Mesendoderm (in vitro differentiated cells): ENCODE data around the gene SEZ6L. TPM values are rescaled to one million over a fixed set of nuclear protein-coding genes. Genes with fewer than 3 reads are reported as not detected.

Source experiments
- DNase-seq: peaks from one replicate; pipeline ENCODE4 v3.0.0; 2013
- H2AK5ac ChIP-seq: 2 replicates; pipeline ENCODE4 v1.6.1; 2013; ENCODE audit warnings: low read length, inconsistent platforms
- H2BK120ac ChIP-seq: 2 replicates; pipeline ENCODE4 v1.6.1; 2013; ENCODE audit warnings: low read depth, mild to moderate bottlenecking, low read length, moderate library complexity, mixed read lengths
- H2BK15ac ChIP-seq: replicated peaks from 2 replicates; pipeline ENCODE4 v1.6.1; 2013; ENCODE audit warnings: low read depth, mild to moderate bottlenecking, moderate library complexity
- H2BK5ac ChIP-seq: 2 replicates; pipeline ENCODE4 v1.6.1; 2013; ENCODE audit warnings: low read length, inconsistent platforms
- H3K18ac ChIP-seq: 2 replicates; pipeline ENCODE4 v1.6.1; 2013; ENCODE audit warnings: mild to moderate bottlenecking, low read length, mixed read lengths
- H3K23ac ChIP-seq: one replicate; pipeline ENCODE4 v1.6.1; 2013; ENCODE audit warnings: low read length
- H3K27ac ChIP-seq: 2 replicates; pipeline ENCODE4 v1.5.1; 2013; ENCODE audit warnings: low read depth, mild to moderate bottlenecking, inconsistent platforms, low read length, moderate library complexity
- H3K27me3 ChIP-seq: 2 replicates; pipeline ENCODE4 v1.6.1; 2013; ENCODE audit warnings: low read length, control low read depth, mild to moderate bottlenecking, inconsistent platforms; ENCODE audit not compliant: insufficient read depth, poor library complexity
- H3K36me3 ChIP-seq: 2 replicates; pipeline ENCODE4 v1.6.1; 2013; ENCODE audit warnings: low read length, inconsistent platforms; ENCODE audit not compliant: control insufficient read depth, insufficient read depth
- H3K4ac ChIP-seq: one replicate; pipeline ENCODE4 v1.6.1; 2013; ENCODE audit warnings: low read depth, mild to moderate bottlenecking, low read length, moderate library complexity
- H3K4me1 ChIP-seq: 2 replicates; pipeline ENCODE4 v1.6.1; 2013; ENCODE audit warnings: low read depth, low read length, inconsistent platforms; ENCODE audit not compliant: control insufficient read depth
- H3K4me2 ChIP-seq: 2 replicates; pipeline ENCODE4 v1.6.1; 2013; ENCODE audit warnings: low read length
- H3K4me3 ChIP-seq: 2 replicates; pipeline ENCODE4 v1.5.1; 2013; ENCODE audit warnings: mild to moderate bottlenecking, low read length
- H3K56ac ChIP-seq: one replicate; pipeline ENCODE4 v1.6.1; 2013; ENCODE audit warnings: low read length
- H3K79me1 ChIP-seq: 2 replicates; pipeline ENCODE4 v1.6.1; 2013; ENCODE audit warnings: low read length, inconsistent platforms
- H3K79me2 ChIP-seq: 2 replicates; pipeline ENCODE4 v1.6.1; 2013; ENCODE audit warnings: mild to moderate bottlenecking, low read length; ENCODE audit not compliant: control insufficient read depth, insufficient read depth
- H3K9ac ChIP-seq: 2 replicates; pipeline ENCODE4 v1.6.1; 2013; ENCODE audit warnings: low read length, inconsistent platforms
- H4K5ac ChIP-seq: one replicate; pipeline ENCODE4 v1.6.1; 2013; ENCODE audit warnings: low read length
- H4K8ac ChIP-seq: one replicate; pipeline ENCODE4 v1.6.1; 2013; ENCODE audit warnings: low read depth, mild to moderate bottlenecking, control low read depth, low read length, moderate library complexity
- WGBS: extraction: QIAGEN DNeasy Blood & Tissue Kit; methylation state at CpG from one replicate; pipeline ENCODE4 v1.1.7; 2013; ENCODE audit warnings: low lambda C conversion rate, missing lambda C conversion rate; ENCODE audit not compliant: insufficient coverage; ENCODE audit errors: extremely low coverage; 5-methylcytosine and 5-hydroxymethylcytosine counted together
- polyA plus RNA-seq, 2 experiments: library from polyadenylated mRNA; stranded (reverse); fragments of 200-250 nt; gene quantifications; one replicate each; pipeline ENCODE4 v1.2.3, GENCODE V29; 2013

SEZ6L gene
- 1.8 TPM for polyA plus RNA-seq (2013, experiment 1 of 2)
- polyA plus RNA-seq (2013, experiment 2 of 2): 1.9 TPM

GRCh38 chr22:26169315-26170111 lies at the start of gene SEZ6L:
SEZ6L (plus strand) TSS chr22:26169462; CDS start chr22:26169670, 208 bp downstream.
- peak within 1 kb of the TSS; percentile 55 for H3K9ac ChIP-seq
- no peak within 1 kb of the TSS for H3K4ac ChIP-seq
- H3K18ac ChIP-seq: no peak within 1 kb of the TSS
- no peak within 1 kb of the TSS for H2AK5ac ChIP-seq
- no peaks in the 10 kb centered on the region for H3K79me1 ChIP-seq
- H4K8ac ChIP-seq: no peak within 1 kb of the TSS
- no peak within 1 kb of the TSS for H3K27ac ChIP-seq
- peaks cover 5% of the 10 kb centered on the region for H3K27me3 ChIP-seq
- no CpG with 5 or more reads among the region's 92 CpGs for WGBS
- no peak within 1 kb of the TSS for H3K23ac ChIP-seq
- H3K79me2 ChIP-seq: no peaks in the 10 kb centered on the region
- H2BK5ac ChIP-seq: no peak within 1 kb of the TSS
- no peak within 1 kb of the TSS for H2BK120ac ChIP-seq
- DNase-seq: peak; percentile 23
- H3K4me1 ChIP-seq: peaks cover 3% of the 10 kb centered on the region
- H3K4me3 ChIP-seq: peak within 1 kb of the TSS; percentile 26
- no peaks in the 10 kb centered on the region for H3K36me3 ChIP-seq
- H2BK15ac ChIP-seq: no peak within 1 kb of the TSS
- no peak within 1 kb of the TSS for H4K5ac ChIP-seq
- peak within 1 kb of the TSS; percentile 71 for H3K56ac ChIP-seq
- H3K4me2 ChIP-seq: peak within 1 kb of the TSS; percentile 59

- H3K56ac ChIP-seq: no peak overlapping the region
- H3K23ac ChIP-seq: peak overlapping the region; percentile 18
- H3K4me2 ChIP-seq: no peak overlapping the region
- H3K36me3 ChIP-seq: no peaks in the 10 kb centered on the region
- no peak overlapping the region for H3K27ac ChIP-seq
- no peaks in the 10 kb centered on the region for H3K4me1 ChIP-seq
- WGBS: no CpG with 5 or more reads among the region's 4 CpGs
- H2BK5ac ChIP-seq: no peak overlapping the region
- no peak overlapping the region for H4K5ac ChIP-seq
- no peak overlapping the region for H2BK15ac ChIP-seq
- H3K79me1 ChIP-seq: no peaks in the 10 kb centered on the region
- H3K4me3 ChIP-seq: no peak overlapping the region
- no peak overlapping the region for H2BK120ac ChIP-seq
- H4K8ac ChIP-seq: no peak overlapping the region
- no peak overlapping the region for H2AK5ac ChIP-seq
- H3K27me3 ChIP-seq: no peaks in the 10 kb centered on the region
- no peak overlapping the region for H3K18ac ChIP-seq
- DNase-seq: no peak
- H3K4ac ChIP-seq: no peak overlapping the region
- no peak overlapping the region for H3K9ac ChIP-seq
- no peaks in the 10 kb centered on the region for H3K79me2 ChIP-seq
Measured at GRCh38 chr22:26122920-26123468, 46.3 kb upstream of the SEZ6L start.

GRCh38 chr22:26124991-26125725 lies 44.1 kb upstream of the SEZ6L start:
- no peak overlapping the region for H3K27ac ChIP-seq
- H3K27me3 ChIP-seq: no peaks in the 10 kb centered on the region
- H2AK5ac ChIP-seq: no peak overlapping the region
- no peak overlapping the region for H2BK5ac ChIP-seq
- H3K23ac ChIP-seq: no peak overlapping the region
- H3K4me1 ChIP-seq: no peaks in the 10 kb centered on the region
- no peak overlapping the region for H3K18ac ChIP-seq
- no peak overlapping the region for H3K56ac ChIP-seq
- H3K36me3 ChIP-seq: no peaks in the 10 kb centered on the region
- no peak overlapping the region for H4K5ac ChIP-seq
- no peaks in the 10 kb centered on the region for H3K79me1 ChIP-seq
- no peak overlapping the region for H3K4me3 ChIP-seq
- no peak overlapping the region for H3K9ac ChIP-seq
- no CpG with 5 or more reads among the region's 10 CpGs for WGBS
- H3K4me2 ChIP-seq: no peak overlapping the region
- H3K4ac ChIP-seq: no peak overlapping the region
- H2BK120ac ChIP-seq: no peak overlapping the region
- no peaks in the 10 kb centered on the region for H3K79me2 ChIP-seq
- no peak for DNase-seq
- H2BK15ac ChIP-seq: no peak overlapping the region
- no peak overlapping the region for H4K8ac ChIP-seq

- Histone ChIP-seq H3K79me1 (no peaks in the 10 kb centered on the region), H2BK15ac (no peak overlapping the region), H3K9ac (no peak overlapping the region), H3K23ac (no peak overlapping the region), H3K4ac (no peak overlapping the region), H3K79me2 (no peaks in the 10 kb centered on the region), H3K4me1 (no peaks in the 10 kb centered on the region), H4K5ac (no peak overlapping the region), H3K18ac (no peak overlapping the region), H3K4me2 (no peak overlapping the region), H2AK5ac (no peak overlapping the region), H2BK120ac (no peak overlapping the region), H3K27me3 (no peaks in the 10 kb centered on the region), H3K27ac (no peak overlapping the region), H3K56ac (no peak overlapping the region), H3K36me3 (no peaks in the 10 kb centered on the region), H2BK5ac (no peak overlapping the region), H3K4me3 (no peak overlapping the region), H4K8ac (no peak overlapping the region)
- DNase-seq: no peak
- WGBS: no CpG with 5 or more reads among the region's 5 CpGs
Measured at GRCh38 chr22:26127126-26127525, 42.1 kb upstream of the SEZ6L start.

- no peak for DNase-seq
- no peak overlapping the region for H4K5ac ChIP-seq
- no peak overlapping the region for H3K4me3 ChIP-seq
- no CpG with 5 or more reads among the region's 4 CpGs for WGBS
- no peak overlapping the region for H3K56ac ChIP-seq
- H3K79me2 ChIP-seq: no peaks in the 10 kb centered on the region
- no peaks in the 10 kb centered on the region for H3K4me1 ChIP-seq
- no peaks in the 10 kb centered on the region for H3K27me3 ChIP-seq
- H4K8ac ChIP-seq: no peak overlapping the region
- no peak overlapping the region for H3K27ac ChIP-seq
- no peaks in the 10 kb centered on the region for H3K79me1 ChIP-seq
- no peak overlapping the region for H3K23ac ChIP-seq
- H2BK120ac ChIP-seq: no peak overlapping the region
- no peak overlapping the region for H3K9ac ChIP-seq
- H3K36me3 ChIP-seq: no peaks in the 10 kb centered on the region
- H2BK15ac ChIP-seq: no peak overlapping the region
- H3K4ac ChIP-seq: no peak overlapping the region
- H2BK5ac ChIP-seq: no peak overlapping the region
- H3K18ac ChIP-seq: no peak overlapping the region
- no peak overlapping the region for H3K4me2 ChIP-seq
- H2AK5ac ChIP-seq: no peak overlapping the region
Measured at GRCh38 chr22:26127556-26127955, 41.7 kb upstream of the SEZ6L start.
